Measurements from ENCODE around the gene MAGEF1. TPM values are rescaled to one million over a fixed set of nuclear protein-coding genes. Genes with fewer than 3 reads are reported as not detected.
A peak's percentile ranks its signal among the peaks of the same experiment; 100 is the strongest.

The MAGEF1 gene
- total and polyA plus RNA-seq, 2 donors from 2014 or later, result 37.9 to 50.0 TPM

DNA sequence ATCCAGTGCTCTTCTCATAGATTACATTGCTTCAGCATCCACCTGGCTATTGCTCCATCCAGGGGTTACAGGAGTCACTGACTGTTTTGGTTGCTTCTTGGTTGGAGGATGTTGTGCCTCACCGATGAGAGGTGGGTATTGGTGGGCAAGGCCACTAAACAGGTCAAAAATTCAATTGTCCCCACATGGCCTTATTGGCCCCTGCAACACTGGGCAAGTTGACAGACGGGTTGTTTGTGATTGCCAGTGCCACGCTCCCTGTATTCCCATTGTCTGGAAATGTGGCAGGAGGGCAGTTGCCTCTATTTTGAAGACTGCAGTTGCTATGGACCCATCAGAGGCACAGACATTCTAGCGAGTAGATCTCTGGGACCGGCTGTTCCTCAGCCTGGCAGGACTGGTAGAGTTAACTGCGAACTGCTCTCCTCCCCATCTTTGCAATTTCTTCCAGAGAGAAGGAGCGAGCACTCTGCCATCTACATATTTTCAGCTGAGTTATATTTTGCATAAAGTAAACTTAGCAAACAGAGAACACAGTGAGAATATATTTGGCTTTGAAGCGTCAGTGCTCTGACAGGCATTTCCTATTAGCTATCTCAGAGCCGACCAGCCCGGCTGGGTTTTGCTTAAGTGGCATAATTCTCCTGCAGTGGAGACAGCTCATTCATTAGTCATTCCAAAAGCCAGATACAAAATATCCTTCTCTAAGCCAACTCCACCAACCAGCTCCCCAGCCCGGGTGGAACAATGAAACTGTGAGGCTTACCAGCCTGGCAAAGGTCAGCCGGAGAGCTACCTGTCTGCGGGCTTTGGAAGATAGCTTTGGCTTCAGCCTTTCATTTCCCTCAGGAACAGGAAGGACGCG lies 26.0 kb upstream of the MAGEF1 start:
- TF ChIP-seq, protein P1, sequence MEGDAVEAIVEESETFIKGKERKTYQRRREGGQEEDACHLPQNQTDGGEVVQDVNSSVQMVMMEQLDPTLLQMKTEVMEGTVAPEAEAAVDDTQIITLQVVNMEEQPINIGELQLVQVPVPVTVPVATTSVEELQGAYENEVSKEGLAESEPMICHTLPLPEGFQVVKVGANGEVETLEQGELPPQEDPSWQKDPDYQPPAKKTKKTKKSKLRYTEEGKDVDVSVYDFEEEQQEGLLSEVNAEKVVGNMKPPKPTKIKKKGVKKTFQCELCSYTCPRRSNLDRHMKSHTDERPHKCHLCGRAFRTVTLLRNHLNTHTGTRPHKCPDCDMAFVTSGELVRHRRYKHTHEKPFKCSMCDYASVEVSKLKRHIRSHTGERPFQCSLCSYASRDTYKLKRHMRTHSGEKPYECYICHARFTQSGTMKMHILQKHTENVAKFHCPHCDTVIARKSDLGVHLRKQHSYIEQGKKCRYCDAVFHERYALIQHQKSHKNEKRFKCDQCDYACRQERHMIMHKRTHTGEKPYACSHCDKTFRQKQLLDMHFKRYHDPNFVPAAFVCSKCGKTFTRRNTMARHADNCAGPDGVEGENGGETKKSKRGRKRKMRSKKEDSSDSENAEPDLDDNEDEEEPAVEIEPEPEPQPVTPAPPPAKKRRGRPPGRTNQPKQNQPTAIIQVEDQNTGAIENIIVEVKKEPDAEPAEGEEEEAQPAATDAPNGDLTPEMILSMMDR (IDR thresholded peaks at IDR 0.05; ENCODE audit: borderline replicate concordance, extremely low read depth, insufficient read depth), result no peak
- H3K4me1 ChIP-seq (ENCODE audit: control insufficient read depth in 2 of 3, insufficient read depth in 2 of 3, low read depth in 1 of 3, low read length in 3 of 3), result peaks cover 0 to 2% (median 0%) of the 10 kb centered on the region in 3 donors
- DNase-seq (peak in 2 of 5 donors; percentile 9 to 15), FAIRE-seq (no peak)
- intact Hi-C loops (cut with DNase I), result no loop called here
- H3K4me3 ChIP-seq (ENCODE audit: low read length in 3 of 3), result no peak overlapping the region
- no peaks in the 10 kb centered on the region for H3K36me3 ChIP-seq (ENCODE audit: control insufficient read depth in 2 of 3, insufficient read depth in 3 of 3, low read length in 3 of 3)
- H3K27me3 ChIP-seq (ENCODE audit: control insufficient read depth, insufficient read depth, low read length), result no peaks in the 10 kb centered on the region
- H3K9ac ChIP-seq (ENCODE audit: low read length in 3 of 3), result no peak overlapping the region
- no peak overlapping the region for H3K27ac ChIP-seq (ENCODE audit: low read depth in 2 of 2, low read length in 2 of 2)
- no peaks in the 10 kb centered on the region for H3K9me3 ChIP-seq (ENCODE audit: control insufficient read depth in 2 of 3, insufficient read depth in 1 of 3, low read length in 3 of 3)

DNA sequence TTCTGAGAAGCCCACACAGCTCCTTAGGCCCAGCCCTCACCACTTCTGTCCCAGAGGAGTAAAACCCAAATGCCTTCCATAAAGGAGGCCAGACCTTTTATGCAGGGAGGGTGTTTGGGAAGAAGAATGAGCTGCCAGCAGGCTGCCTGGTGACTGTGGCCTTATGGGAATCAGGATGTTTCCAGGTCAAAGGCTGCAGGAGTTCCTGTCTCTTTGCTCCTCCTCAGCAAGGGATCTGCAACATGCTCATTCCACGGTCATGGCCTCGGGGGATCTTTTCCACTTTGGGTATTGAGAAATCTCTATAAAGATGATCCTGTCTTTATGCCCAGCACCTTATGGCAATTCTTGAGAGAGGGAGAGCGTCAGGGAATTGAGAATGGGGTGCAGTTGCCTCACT lies 25.2 kb upstream of the MAGEF1 start:
- TF ChIP-seq, protein P1 (IDR thresholded peaks at IDR 0.05; ENCODE audit: borderline replicate concordance, extremely low read depth, insufficient read depth), result no peak
- H3K27ac ChIP-seq (ENCODE audit: low read depth in 2 of 2, low read length in 2 of 2), result no peak overlapping the region
- H3K9ac ChIP-seq (ENCODE audit: low read length in 3 of 3), result no peak overlapping the region
- no peak overlapping the region for H3K4me3 ChIP-seq (ENCODE audit: low read length in 3 of 3)
- no peak for FAIRE-seq
- H3K27me3 ChIP-seq (ENCODE audit: control insufficient read depth, insufficient read depth, low read length), result no peaks in the 10 kb centered on the region
- H3K36me3 ChIP-seq (ENCODE audit: control insufficient read depth in 2 of 3, insufficient read depth in 3 of 3, low read length in 3 of 3), result no peaks in the 10 kb centered on the region
- intact Hi-C loops (cut with DNase I), result no loop called here
- no peaks in the 10 kb centered on the region for H3K9me3 ChIP-seq (ENCODE audit: control insufficient read depth in 2 of 3, insufficient read depth in 1 of 3, low read length in 3 of 3)
- H3K4me1 ChIP-seq (ENCODE audit: control insufficient read depth in 2 of 3, insufficient read depth in 2 of 3, low read depth in 1 of 3, low read length in 3 of 3), result peaks cover 0 to 2% (median 0%) of the 10 kb centered on the region in 3 donors
- peak in 1 of 5 donors; percentile 20 for DNase-seq

DNA sequence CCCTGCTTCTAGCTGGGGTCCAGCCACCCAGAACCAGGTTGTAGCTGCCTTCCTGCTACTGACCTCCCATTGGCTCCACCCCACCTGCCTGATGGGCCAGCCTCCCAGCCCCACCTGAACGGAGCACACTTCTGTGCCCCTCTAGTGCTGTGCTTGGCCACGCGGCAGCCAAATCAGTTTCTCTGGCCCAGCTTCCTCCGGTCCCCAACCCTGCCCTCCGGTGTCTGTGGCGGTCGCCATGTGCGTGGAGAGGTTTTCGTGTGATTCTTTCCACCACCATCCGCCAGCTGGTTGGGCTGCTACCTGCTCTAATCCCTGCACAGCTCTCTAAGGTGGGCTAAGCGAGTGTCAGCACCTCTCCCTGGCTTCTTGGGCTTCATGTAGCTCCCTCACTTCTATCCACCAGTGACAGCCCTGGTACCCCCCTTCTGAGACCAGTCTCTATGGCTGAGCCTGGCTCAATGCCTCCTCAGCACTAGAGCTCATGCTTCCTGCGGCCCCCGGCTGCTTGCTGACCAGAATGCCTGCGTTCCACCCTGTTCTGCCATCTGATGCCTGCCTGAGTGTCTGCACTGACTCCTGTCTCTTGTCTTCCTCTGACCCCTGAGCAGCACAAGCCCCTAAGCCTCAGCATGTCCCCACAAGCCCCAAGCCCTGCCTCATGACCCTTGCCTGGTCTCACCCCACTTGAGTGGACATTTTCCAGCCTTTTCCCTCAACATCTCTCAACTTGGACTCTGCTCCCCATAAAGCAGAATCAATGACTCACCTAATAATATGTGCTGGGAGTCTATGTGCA lies 23.2 kb upstream of the MAGEF1 start:
- no peak overlapping the region for H3K27ac ChIP-seq (ENCODE audit: low read depth in 2 of 2, low read length in 2 of 2)
- intact Hi-C loops (cut with DNase I), result no loop called here
- no peak overlapping the region for H3K9ac ChIP-seq (ENCODE audit: low read length in 3 of 3)
- no peak for FAIRE-seq
- no peak overlapping the region for H3K4me3 ChIP-seq (ENCODE audit: low read length in 3 of 3)
- no peaks in the 10 kb centered on the region for H3K4me1 ChIP-seq (ENCODE audit: control insufficient read depth in 2 of 3, insufficient read depth in 2 of 3, low read depth in 1 of 3, low read length in 3 of 3)
- no peaks in the 10 kb centered on the region for H3K9me3 ChIP-seq (ENCODE audit: control insufficient read depth in 2 of 3, insufficient read depth in 1 of 3, low read length in 3 of 3)
- no peaks in the 10 kb centered on the region for H3K36me3 ChIP-seq (ENCODE audit: control insufficient read depth in 2 of 3, insufficient read depth in 3 of 3, low read length in 3 of 3)
- no peaks in the 10 kb centered on the region for H3K27me3 ChIP-seq (ENCODE audit: control insufficient read depth, insufficient read depth, low read length)
- TF ChIP-seq, protein P1 (IDR thresholded peaks at IDR 0.05; ENCODE audit: borderline replicate concordance, extremely low read depth, insufficient read depth), result no peak
- DNase-seq, result peak in 2 of 5 donors; percentile 27 to 48
